HepG2 (cell line): Measurements from ENCODE around the gene MRPS14.

Source experiments
- POLR2A ChIP-seq, 2 experiments: IDR thresholded peaks; 2 replicates each; pipeline ENCODE4 v1.6.1; 2011; ENCODE audit warnings: low read depth in 2 of 2, low read length in 2 of 2, mild to moderate bottlenecking in 1 of 2, moderate library complexity in 1 of 2; ENCODE audit not compliant: insufficient read depth in 1 of 2
- TAF1 ChIP-seq: sonication (generic); formaldehyde crosslinking; IDR thresholded peaks from 2 replicates; pipeline ENCODE4 v1.4.0; 2020; ENCODE audit warnings: missing genetic modification reagents
- TBP ChIP-seq: sonication (generic); formaldehyde crosslinking; IDR thresholded peaks from 2 replicates; pipeline ENCODE4 v1.5.0; 2020; ENCODE audit warnings: missing genetic modification reagents
- TCF7L2 ChIP-seq: IDR thresholded peaks from 2 replicates; pipeline ENCODE4 v1.6.1; 2011; ENCODE audit warnings: mild to moderate bottlenecking, low read depth, low read length, moderate library complexity
- ZNF780A ChIP-seq: sonication (generic); formaldehyde crosslinking; IDR thresholded peaks from 2 replicates; pipeline ENCODE4 v1.8.0; 2022; ENCODE audit warnings: mild to moderate bottlenecking, missing genetic modification reagents, moderate library complexity

GRCh38 chr1:174974711-174975119 lies 48.5 kb downstream of the MRPS14 start:
- no peak for TF ChIP-seq TAF1 (CRISPR knock-in tag)
- no peak for TF ChIP-seq TBP (CRISPR knock-in tag)
- TF ChIP-seq TCF7L2: no peak
- TF ChIP-seq ZNF780A (CRISPR knock-in tag): no peak
- no peak for TF ChIP-seq POLR2A (IDR thresholded peaks at IDR 0.05; ENCODE audit: insufficient read depth in 1 of 2, low read depth in 2 of 2, low read length in 2 of 2)
